ENCODE measurements around the gene SLC1A4. TPM values are rescaled to one million over a fixed set of nuclear protein-coding genes. Genes with fewer than 3 reads are reported as not detected.
A peak's percentile ranks its signal among the peaks of the same experiment; 100 is the strongest.

SLC1A4 gene
- total RNA-seq, 1 experiment from 2014 or later = 3.5 TPM

GRCh38 chr2:65056215-65057053 is 67.2 kb downstream of the SLC1A4 start, which contains the start of gene CEP68:
TSS of gene CEP68 (plus strand) at chr2:65056416. CDS start at chr2:65069445, 13,029 bp downstream.
- DNase-seq = peak; percentile 99
- Histone ChIP-seq H3K27me3 (no peaks in the 10 kb centered on the region), H3K27ac (peak within 1 kb of the TSS; percentile 69), H3K4me3 (peak within 1 kb of the TSS; percentile 92), H3K4me1 (peaks cover 7% of the 10 kb centered on the region; the same call in 1 of the 2 replicates), H3K9me3 (replicated peaks) (no peaks in the 10 kb centered on the region), H3K36me3 (no peaks in the 10 kb centered on the region)

- Histone ChIP-seq H3K36me3 (no peaks in the 10 kb centered on the region), H3K27me3 (no peaks in the 10 kb centered on the region), H3K4me1 (peaks cover 7% of the 10 kb centered on the region; the same call in 1 of the 2 replicates), H3K9me3 (replicated peaks) (no peaks in the 10 kb centered on the region), H3K4me3 (peak overlapping the region; percentile 92), H3K27ac (peak overlapping the region; percentile 69)
- no peak for DNase-seq
These were observed 67.8 kb downstream of the SLC1A4 start for GRCh38 chr2:65057054-65057375.

- peak overlapping the region; percentile 69 for H3K27ac ChIP-seq
- peak in 1 of 2 experiments; percentile 52 for DNase-seq
- H3K4me3 ChIP-seq = peak overlapping the region; percentile 92
- H3K27me3 ChIP-seq = no peaks in the 10 kb centered on the region
- peaks cover 7% of the 10 kb centered on the region; the same call in 1 of the 2 replicates for H3K4me1 ChIP-seq
- no peaks in the 10 kb centered on the region for H3K9me3 ChIP-seq (replicated peaks)
- H3K36me3 ChIP-seq = no peaks in the 10 kb centered on the region
These were observed 68.3 kb downstream of the SLC1A4 start for GRCh38 chr2:65057391-65058052.

- Histone ChIP-seq H3K9me3 (replicated peaks) (no peaks in the 10 kb centered on the region), H3K27ac (no peak overlapping the region), H3K36me3 (no peaks in the 10 kb centered on the region), H3K4me3 (no peak overlapping the region), H3K27me3 (no peaks in the 10 kb centered on the region), H3K4me1 (peaks cover 7% of the 10 kb centered on the region; the same call in 1 of the 2 replicates)
- no peak for DNase-seq
These were observed 69.9 kb downstream of the SLC1A4 start for GRCh38 chr2:65059071-65059470.

GRCh38 chr2:65061146-65061909 is 72.1 kb downstream of the SLC1A4 start:
- Histone ChIP-seq H3K9me3 (replicated peaks) (no peaks in the 10 kb centered on the region), H3K4me3 (no peak overlapping the region), H3K4me1 (peaks cover 21% of the 10 kb centered on the region), H3K36me3 (no peaks in the 10 kb centered on the region), H3K27ac (no peak overlapping the region), H3K27me3 (no peaks in the 10 kb centered on the region)
- no peak for DNase-seq

- Histone ChIP-seq H3K36me3 (no peaks in the 10 kb centered on the region), H3K9me3 (replicated peaks) (no peaks in the 10 kb centered on the region), H3K4me3 (no peak overlapping the region), H3K27me3 (no peaks in the 10 kb centered on the region), H3K27ac (no peak overlapping the region), H3K4me1 (peaks cover 21% of the 10 kb centered on the region)
- no peak for DNase-seq
These were observed 72.7 kb downstream of the SLC1A4 start for GRCh38 chr2:65061910-65062339.

GRCh38 chr2:65062843-65063825 is 73.9 kb downstream of the SLC1A4 start:
- Histone ChIP-seq H3K27me3 (no peaks in the 10 kb centered on the region), H3K36me3 (no peaks in the 10 kb centered on the region), H3K4me1 (peaks cover 14% of the 10 kb centered on the region), H3K9me3 (replicated peaks) (no peaks in the 10 kb centered on the region), H3K27ac (no peak overlapping the region), H3K4me3 (no peak overlapping the region)
- DNase-seq = peak in 1 of 2 experiments; percentile 37

- H3K27me3 ChIP-seq = no peaks in the 10 kb centered on the region
- 0 out of 2 replicates have a peak, but pooled peaks cover 2% of the 10 kb centered on the region for H3K36me3 ChIP-seq
- peak overlapping the region; percentile 76 for H3K27ac ChIP-seq
- peak; percentile 92 to 96 for DNase-seq
- peaks cover 14% of the 10 kb centered on the region for H3K4me1 ChIP-seq
- H3K9me3 ChIP-seq (replicated peaks) = no peaks in the 10 kb centered on the region
- H3K4me3 ChIP-seq = no peak overlapping the region
These were observed 75.7 kb downstream of the SLC1A4 start for GRCh38 chr2:65064728-65065552.

GRCh38 chr2:65067806-65068553 is 78.8 kb downstream of the SLC1A4 start:
- peaks cover 14% of the 10 kb centered on the region for H3K4me1 ChIP-seq
- no peak overlapping the region for H3K27ac ChIP-seq
- DNase-seq = no peak
- H3K36me3 ChIP-seq = peaks cover 25% of the 10 kb centered on the region
- no peaks in the 10 kb centered on the region for H3K9me3 ChIP-seq (replicated peaks)
- no peak overlapping the region for H3K4me3 ChIP-seq
- no peaks in the 10 kb centered on the region for H3K27me3 ChIP-seq

GRCh38 chr2:65069439-65069824 is 80.2 kb downstream of the SLC1A4 start:
- Histone ChIP-seq H3K36me3 (peaks cover 38% of the 10 kb centered on the region), H3K27ac (no peak overlapping the region)

GRCh38 chr2:65070172-65070830 is 81.1 kb downstream of the SLC1A4 start:
- H3K36me3 ChIP-seq = peaks cover 41% of the 10 kb centered on the region
- no peaks in the 10 kb centered on the region for H3K9me3 ChIP-seq (replicated peaks)
- peaks cover 9% of the 10 kb centered on the region for H3K4me1 ChIP-seq
- DNase-seq = no peak
- no peaks in the 10 kb centered on the region for H3K27me3 ChIP-seq
- no peak overlapping the region for H3K4me3 ChIP-seq
- no peak overlapping the region for H3K27ac ChIP-seq

More at GRCh38 chr2:65069439-65069824, 80.2 kb downstream of the SLC1A4 start:
- no peak for DNase-seq
- no peaks in the 10 kb centered on the region for H3K9me3 ChIP-seq (replicated peaks)
- no peak overlapping the region for H3K4me3 ChIP-seq
- peaks cover 12% of the 10 kb centered on the region for H3K4me1 ChIP-seq
- H3K27me3 ChIP-seq = no peaks in the 10 kb centered on the region

GRCh38 chr2:65070856-65071255 is 81.7 kb downstream of the SLC1A4 start:
- Histone ChIP-seq H3K4me1 (peaks cover 3% of the 10 kb centered on the region), H3K27ac (no peak overlapping the region), H3K36me3 (peaks cover 41% of the 10 kb centered on the region)

More at GRCh38 chr2:65070856-65071255, 81.7 kb downstream of the SLC1A4 start:
- Histone ChIP-seq H3K9me3 (replicated peaks) (no peaks in the 10 kb centered on the region), H3K27me3 (no peaks in the 10 kb centered on the region), H3K4me3 (no peak overlapping the region)
- DNase-seq = no peak

All from SJCRH30 (cell line).